Limb (tissue), 2 donors: Measurements from ENCODE around the gene CKB.

Source experiments
- DNase-seq, 2 donors: peaks; one replicate each; pipeline ENCODE4 v3.0.0-alpha.2; 2016; ENCODE audit errors: extremely low spot score in 2 of 2

The CKB gene

DNA sequence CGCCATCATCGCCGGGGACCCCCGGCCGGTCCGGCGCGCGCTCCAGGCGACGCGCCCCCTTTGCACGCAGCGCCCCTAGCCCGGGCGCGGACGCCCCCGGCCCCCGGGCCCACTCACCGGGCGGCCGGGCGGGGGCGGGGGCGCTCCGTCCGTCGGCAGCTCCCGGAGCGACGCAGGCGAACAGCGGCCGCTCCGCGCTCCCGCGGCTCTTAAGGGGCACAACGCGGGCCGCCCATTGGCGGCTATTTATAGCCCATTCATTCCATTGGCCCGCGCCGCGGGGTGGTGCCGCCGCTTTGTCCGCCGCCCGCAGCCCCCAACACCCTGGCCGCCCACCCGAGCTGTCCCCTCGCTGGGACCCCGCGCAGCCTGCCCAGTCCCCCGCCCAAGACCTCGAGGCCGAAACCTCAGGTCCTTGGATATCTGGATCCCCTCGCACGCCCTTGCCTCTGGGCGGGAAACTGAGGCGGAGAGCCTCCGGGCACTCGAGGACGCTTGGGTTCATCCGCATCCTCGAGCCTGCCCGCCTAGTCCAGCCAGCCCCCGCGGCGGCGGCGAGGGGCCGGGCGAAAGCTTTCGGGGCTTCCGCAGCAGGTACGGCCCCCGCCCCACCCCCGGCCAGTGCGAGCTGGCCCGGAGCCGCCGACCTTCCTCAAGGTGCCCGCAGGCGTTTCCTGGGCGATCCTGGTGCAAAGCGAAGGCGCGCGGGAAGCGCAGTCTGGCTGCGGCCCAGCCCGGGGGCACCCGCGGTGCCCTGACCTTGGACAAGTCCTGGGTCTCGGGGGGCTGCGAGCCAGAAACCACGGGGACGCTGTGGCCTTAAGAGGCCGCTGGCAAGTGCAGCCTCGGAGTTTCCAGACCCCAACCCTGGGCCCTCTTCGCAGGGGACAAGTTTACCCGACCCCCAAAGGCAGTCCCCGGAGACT, at the start of gene CKB:
Gene CKB (minus strand): TSS at position 182 of the 926 bp plus-strand sequence. CDS start 337 bp downstream, outside the sequence.
- peak; percentile 52 to 79 for DNase-seq

DNA sequence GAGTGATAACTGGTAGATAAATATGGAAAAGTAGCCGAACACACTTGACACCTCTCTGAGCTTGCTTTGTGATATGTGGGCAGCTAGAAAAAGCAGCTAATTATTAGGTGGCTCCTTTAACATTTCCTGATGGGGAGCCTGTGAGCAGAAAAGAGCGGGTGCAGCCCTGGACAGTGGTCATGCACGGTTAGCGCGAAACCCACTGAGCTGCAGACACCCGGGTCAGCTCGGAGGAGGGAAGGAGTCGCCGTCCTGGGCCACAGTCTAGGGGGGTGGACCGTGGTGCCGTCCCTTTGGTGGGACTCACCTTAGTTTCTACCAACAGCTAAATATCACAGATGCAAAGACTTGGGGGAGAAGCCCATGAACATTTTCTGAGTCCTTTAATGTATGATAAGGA, 46.8 kb upstream of the CKB start:
- no peak for DNase-seq

DNA sequence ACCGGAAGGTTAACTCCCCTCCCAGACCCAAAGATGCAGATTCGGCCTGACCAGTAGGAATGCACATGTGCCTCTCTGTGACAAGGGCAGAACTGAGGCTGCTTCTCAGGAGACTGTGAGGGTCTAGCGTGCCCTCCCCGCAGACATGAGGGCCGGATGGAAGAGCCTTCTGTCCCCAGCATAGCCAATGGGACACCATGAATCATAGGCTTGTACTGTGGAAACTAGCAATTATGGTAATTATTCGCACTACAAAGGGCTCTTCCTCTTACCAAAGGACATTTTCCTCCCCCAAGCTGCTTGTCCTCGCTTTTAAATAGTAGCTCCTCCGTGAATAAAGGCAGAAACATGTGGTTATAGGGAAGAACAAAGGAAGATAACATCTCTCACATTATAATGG, 46.3 kb upstream of the CKB start:
- DNase-seq: no peak

DNA sequence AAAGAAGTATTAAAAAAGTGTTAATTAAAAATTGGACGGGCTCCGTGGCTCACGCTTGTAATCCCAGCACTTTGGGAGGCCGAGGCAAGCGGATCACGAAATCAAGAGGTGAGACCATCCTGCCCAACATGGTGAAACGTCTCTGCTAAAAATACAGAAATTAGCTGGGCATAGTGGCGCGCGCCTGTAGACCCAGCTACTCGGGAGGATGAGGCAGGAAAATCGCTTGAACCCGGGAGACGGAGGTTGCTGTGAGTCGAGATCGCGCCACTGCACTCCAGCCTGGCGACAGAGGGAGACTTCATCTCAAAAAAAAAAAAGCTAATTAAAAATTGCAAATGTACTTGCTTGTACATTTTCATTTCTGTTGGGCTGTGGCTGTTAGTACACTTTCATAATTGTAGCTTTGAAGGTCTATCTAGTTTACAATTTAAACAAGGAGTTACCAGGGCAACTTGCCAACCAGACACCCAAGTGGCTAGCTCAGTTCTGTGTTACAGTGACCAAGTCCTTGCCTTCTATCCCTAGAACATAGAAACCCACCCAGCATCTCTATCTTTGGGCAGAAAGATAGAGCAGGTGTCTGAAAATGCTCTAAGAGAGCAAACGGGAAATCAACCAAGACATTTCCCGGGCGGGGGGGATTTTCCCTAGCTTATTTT, 41.3 kb upstream of the CKB start:
- no peak for DNase-seq

GRCh38 chr14:103563226-103563620, 40.6 kb upstream of the CKB start:
- no peak for DNase-seq

DNA sequence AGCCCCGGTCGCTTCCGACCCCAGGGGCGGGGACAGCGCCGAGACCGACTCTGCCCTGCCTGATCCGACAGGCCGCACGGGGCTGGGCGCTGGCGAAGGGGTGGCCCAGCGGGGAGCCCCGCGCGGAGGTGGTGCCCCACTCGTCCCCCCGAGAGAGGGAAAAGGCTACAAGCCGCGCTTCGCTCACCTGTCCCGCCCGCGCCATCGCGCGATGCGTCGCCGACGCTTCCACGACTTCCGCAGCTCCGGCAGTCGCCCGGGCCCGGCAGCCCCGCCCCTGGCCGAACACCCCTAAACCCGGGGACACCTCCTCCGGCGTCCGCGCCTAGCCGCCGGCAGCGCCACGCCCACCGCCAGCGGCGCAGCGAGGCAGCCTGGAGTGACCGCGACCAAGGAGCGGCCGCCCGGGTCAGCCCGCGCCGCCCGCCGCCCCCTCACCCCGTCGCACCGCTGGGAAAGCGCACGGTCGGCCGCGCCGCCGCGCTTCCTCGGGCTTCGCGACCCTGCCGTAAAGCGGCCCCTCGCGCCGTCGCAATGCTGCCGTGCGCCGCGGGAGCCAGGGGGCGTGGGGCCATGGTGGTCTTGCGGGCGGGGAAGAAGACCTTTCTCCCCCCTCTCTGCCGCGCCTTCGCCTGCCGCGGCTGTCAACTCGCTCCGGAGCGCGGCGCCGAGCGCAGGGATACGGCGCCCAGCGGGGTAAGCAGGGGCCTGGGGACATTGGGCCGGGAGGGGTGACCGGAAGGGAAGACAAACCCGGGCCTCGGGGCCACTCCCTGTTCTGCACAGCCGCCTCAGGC, 40.0 kb upstream of the CKB start, which contains the start of the genes BAG5 and COA8:
Gene BAG5 (minus strand): TSS at position 229 of the 797 bp plus-strand sequence. CDS start 1,493 bp downstream, outside the sequence.
Gene COA8 (plus strand): TSS at position 532 of the 797 bp plus-strand sequence. CDS start 42 bp downstream, at position 574.
- peak; percentile 85 to 93 for DNase-seq

DNA sequence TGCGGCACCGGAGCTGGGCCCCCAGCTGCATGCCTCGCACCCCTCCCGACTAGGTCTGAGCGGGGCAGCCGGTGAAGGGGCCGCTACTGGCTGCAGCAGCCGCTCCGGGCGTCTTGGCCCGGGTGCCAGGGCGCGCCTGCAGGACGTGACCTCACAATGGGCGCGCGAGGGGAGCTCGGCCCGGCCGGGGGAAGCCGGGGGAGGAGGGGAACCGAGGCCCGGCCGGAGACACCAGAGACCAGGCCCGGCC, 39.5 kb upstream of the CKB start:
- DNase-seq: no peak

GRCh38 chr14:103561381-103562178, 39.0 kb upstream of the CKB start:
- DNase-seq: no peak

GRCh38 chr14:103560691-103561090, 38.1 kb upstream of the CKB start:
- no peak for DNase-seq

GRCh38 chr14:103559766-103560165, 37.1 kb upstream of the CKB start:
- DNase-seq: no peak

DNA sequence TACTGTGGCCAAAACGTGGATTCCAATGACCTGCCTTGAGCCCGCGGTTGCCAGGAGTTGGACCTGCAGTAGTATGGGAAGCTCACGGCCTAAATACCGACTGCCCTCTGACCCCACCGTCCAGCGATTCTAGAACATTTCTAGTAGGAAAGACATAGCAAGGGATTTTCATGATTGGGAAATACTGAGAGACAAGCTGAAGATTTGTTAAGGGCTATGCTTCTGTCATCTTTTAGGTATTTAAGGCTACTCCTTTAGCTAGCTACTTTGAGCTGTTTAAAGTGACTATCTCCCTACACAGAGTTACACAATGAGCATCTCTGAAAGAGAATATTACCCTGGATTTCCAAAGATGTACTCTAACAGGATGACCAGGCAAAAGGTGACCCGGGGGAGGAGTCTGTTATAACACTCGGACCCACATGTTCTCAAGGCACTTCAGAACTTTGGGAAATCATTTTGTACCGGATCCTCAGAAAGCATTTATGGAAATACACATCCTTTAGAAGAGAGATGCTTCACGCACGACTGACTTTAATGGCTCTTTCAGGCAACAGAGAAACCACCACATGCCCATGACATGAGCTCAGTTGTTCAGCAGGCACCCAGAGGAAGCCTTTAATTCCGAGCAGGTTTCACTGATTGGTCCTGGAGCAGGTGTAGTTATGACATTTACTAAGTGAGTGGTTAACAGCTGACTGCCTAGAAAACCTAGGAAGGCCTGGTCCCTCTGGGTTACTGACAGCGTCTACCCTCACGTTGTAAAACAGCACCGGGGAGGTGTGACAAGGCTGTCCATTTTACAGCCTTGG, 35.6 kb upstream of the CKB start:
- DNase-seq: no peak

DNA sequence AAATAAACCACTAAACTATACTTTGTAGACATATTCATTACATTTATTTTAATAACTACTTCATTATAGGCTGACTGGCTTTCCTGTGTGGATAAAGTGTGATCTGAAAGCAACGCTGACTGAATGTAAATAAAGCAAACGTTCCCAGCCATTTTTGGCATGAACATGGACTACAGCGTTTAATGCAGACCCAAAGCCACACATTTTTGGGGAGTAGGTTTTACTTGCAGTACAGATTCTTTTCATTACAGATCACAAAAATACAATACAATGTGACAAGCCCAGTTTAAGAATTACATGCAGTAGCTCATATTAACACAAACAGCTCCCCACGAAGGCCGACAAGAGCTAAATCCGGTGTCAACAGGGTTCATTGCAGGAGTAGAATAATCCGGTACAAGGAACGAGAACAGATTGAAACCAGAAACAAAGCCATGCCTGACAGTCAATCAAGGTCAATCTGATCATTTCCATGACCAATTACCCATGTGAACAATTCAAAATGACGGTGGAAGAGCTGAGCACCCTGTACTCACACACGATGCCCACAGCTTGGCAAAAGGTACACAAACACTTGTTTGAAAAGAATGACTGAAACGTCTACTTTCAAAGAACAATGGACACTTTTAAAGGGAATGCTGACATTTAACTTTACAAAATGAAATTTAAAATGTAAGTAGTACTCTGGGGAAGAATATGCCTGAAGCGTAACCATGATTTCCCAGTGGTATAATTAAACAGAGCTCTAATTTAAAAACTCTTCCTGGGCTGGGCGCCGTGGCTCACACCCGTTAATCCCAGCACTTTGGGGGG, 34.5 kb upstream of the CKB start:
- DNase-seq: no peak

DNA sequence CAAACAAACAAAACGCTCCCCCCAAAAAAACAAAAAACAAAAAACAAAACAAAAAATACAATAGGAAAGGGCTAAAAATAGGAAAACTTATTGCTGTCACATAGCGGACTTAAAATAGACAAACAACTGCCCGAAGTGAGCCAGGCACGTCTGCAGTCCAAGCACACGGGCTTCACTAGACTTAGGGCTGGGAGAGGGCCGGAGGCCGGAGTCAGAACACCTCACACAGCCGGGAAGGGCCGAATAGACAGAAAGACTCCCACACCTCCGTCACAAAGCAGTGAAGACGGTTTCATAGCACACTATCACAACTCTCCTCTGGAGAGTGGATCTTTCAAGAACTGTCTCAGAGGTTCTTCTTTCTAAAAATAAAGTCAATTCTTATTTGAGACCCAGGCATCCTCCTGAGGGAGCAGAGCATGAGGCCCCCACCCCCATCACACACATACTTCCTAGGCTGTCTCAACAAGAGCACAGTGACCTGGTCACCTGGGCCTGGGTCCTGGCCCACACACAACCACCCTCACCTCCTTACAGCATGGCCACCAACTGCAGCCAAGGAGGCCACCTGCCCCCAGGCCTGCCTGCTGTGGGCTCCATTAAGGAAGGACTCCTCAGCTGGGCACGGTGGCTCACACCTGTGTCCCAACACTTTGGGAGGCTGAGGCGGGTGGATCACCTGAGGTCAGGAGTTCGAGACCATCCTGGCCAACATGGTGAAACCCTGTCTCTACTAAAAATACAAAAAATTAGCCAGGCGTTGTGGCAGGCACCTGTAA, 33.1 kb upstream of the CKB start:
- DNase-seq: no peak

DNA sequence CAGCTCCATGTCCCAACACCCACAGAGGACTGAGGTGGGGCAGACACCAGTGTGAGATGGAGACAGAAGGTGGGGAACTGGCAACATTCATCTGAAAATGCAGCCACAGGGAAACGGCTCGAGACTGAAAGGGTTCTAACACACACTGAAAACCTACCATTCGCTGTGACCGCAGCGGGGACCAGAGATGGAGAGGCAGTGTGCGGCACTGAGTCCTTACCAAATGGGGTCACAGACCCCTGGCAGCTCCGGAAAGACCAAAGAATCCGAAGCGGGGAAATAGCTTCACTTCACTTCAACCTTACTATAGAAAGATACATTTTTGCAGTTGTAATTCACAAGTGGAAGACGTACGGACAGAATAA, 30.2 kb upstream of the CKB start:
- no peak for DNase-seq

DNA sequence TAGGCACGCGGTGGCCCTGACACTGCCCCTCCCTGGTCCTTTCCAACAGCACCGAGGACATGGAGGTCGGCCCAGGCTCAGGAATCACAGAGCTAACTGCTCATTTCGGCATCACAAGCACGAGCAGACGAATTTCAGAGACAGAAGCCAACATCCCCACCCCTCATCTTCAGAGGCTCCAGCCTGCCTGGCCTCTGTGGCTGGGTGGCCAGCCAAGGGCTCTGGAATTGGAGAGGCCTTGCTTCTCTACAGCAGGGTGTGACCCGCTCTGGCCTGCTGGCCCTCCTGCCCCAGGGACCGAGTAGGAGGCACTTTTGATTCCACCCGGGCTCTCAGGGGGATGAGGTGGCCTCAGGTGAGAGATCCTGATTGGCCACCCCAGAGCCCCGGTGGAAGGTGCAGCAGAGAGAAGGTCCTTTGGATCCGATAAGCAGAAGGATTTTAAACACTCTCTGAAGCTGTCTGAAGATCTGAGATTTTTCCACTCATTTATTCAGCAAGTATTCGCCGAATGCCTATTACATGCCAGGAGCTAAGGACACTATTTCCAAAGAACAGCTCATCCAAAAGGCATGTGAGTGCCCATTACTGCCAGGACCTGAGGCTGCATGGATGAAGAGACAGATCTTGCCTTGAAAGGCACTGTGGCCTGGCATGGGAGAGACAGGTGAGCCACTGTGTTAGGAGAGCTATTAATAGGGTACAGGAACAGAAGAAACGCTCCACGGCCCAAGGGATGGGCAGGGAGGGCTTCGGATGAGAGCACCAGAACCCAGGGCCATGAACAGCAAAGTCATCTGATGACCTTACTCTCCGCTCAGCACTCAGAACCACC, 29.6 kb upstream of the CKB start:
- DNase-seq: no peak

GRCh38 chr14:103551338-103551762, 28.7 kb upstream of the CKB start:
- DNase-seq: no peak

GRCh38 chr14:103550451-103551337, 28.1 kb upstream of the CKB start:
- DNase-seq: no peak
